ENCODE results near the gene TFDP2.
"Not testable (repeated sequence)": the region's sequence is repeated elsewhere in the genome, so short reads cannot be mapped to it uniquely, and the experiment has no call there.

TFDP2 gene

DNA sequence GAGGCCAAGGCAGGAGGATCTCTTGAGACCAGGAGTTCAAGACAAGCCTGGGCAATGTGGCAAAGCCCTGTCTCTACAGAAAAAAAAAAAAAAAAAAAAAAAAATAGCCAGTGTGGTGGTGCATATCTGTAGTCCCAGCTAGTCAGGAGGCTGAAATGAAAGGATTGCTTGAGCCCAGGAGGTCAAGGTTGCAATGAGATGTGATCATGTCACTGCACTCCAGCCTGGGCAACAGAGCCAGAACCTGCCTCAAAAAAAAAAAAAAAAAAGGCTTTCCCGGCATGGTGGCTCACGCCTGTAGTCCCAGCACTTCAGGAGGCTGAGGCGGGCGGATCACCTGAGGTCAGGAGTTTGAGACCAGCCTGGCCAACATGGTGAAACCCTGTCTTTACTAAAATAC is 73.7 kb downstream of the TFDP2 start:
- H2AK5ac ChIP-seq (ENCODE audit: low read depth, low read length); H2AFZ ChIP-seq (ENCODE audit: low read length); H2BK5ac ChIP-seq (ENCODE audit: low read length); H2BK120ac ChIP-seq (ENCODE audit: low read depth, low read length); H3K4me3 ChIP-seq (ENCODE audit: low read length in 2 of 2); H2BK15ac ChIP-seq (ENCODE audit: low read length); H3K9ac ChIP-seq (ENCODE audit: low read depth, low read length, poor library complexity); H3K4me1 ChIP-seq (ENCODE audit: control insufficient read depth in 2 of 2, insufficient read depth in 1 of 2, low read depth in 1 of 2, low read length in 2 of 2); H4K8ac ChIP-seq (ENCODE audit: low read depth, low read length); H3K27ac ChIP-seq (replicated peaks; ENCODE audit: low read length); H3K18ac ChIP-seq (ENCODE audit: low read length); H3K23ac ChIP-seq (ENCODE audit: low read depth, low read length, poor library complexity); H4K91ac ChIP-seq (ENCODE audit: low read depth, low read length, poor library complexity); H3K79me1 ChIP-seq (ENCODE audit: low read depth, low read length); H3K36me3 ChIP-seq (replicated peaks in 1 of 2; ENCODE audit: control insufficient read depth in 2 of 2, insufficient read depth in 2 of 2, low read length in 2 of 2); H3K4me2 ChIP-seq (ENCODE audit: insufficient read depth, low read length, poor library complexity, severe bottlenecking); H3K27me3 ChIP-seq (ENCODE audit: control insufficient read depth in 3 of 3, insufficient read depth in 3 of 3, low read depth in 1 of 3, low read length in 3 of 3); H3K14ac ChIP-seq (ENCODE audit: low read length); H3K9me3 ChIP-seq (replicated peaks in 1 of 2; ENCODE audit: control insufficient read depth in 2 of 2, insufficient read depth in 1 of 2, low read depth in 1 of 2, low read length in 2 of 2); DNase-seq (ENCODE audit: low spot score); H3K4ac ChIP-seq (ENCODE audit: low read length); H2BK12ac ChIP-seq (ENCODE audit: low read length): not testable (repeated sequence)
- no CpG with 5 or more reads among the region's 4 CpGs for WGBS, 2 donors (ENCODE audit: extremely low coverage in 2 of 2, insufficient read length in 2 of 2, insufficient replicate concordance in 1 of 2)

DNA sequence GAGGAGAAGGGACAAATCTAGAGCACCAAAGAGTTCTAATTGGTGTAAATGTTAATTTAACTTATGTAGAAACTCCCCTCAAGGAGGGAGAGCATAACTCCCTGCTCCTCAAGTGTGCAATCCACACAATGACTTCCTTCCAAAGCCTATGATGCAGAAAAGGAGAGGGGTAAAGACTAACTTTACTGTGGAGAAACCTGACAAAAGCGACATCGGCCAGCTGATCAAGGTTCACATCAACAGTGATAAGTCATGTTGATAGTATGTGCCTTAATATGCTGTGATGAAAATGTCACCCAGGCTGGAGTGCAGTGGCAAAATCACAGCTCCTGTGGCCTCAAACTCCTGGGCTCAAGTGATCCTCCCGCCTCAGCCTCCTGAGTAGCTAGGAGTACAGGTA is 76.5 kb downstream of the TFDP2 start:
- Histone ChIP-seq H3K4ac (ENCODE audit: low read length) (no peak overlapping the region), H3K4me1 (ENCODE audit: control insufficient read depth in 2 of 2, insufficient read depth in 1 of 2, low read depth in 1 of 2, low read length in 2 of 2) (no peaks in the 10 kb centered on the region), H3K27me3 (ENCODE audit: control insufficient read depth in 3 of 3, insufficient read depth in 3 of 3, low read depth in 1 of 3, low read length in 3 of 3) (no peaks in the 10 kb centered on the region), H3K23ac (ENCODE audit: low read depth, low read length, poor library complexity) (no peak overlapping the region), H3K9me3 (replicated peaks in 1 of 2; ENCODE audit: control insufficient read depth in 2 of 2, insufficient read depth in 1 of 2, low read depth in 1 of 2, low read length in 2 of 2) (no peaks in the 10 kb centered on the region), H2BK120ac (ENCODE audit: low read depth, low read length) (no peak overlapping the region), H4K91ac (ENCODE audit: low read depth, low read length, poor library complexity) (no peak overlapping the region), H3K18ac (ENCODE audit: low read length) (no peak overlapping the region), H3K4me3 (ENCODE audit: low read length in 2 of 2) (no peak overlapping the region), H3K27ac (replicated peaks; ENCODE audit: low read length) (no peak overlapping the region), H3K14ac (ENCODE audit: low read length) (no peak overlapping the region), H4K8ac (ENCODE audit: low read depth, low read length) (no peak overlapping the region), H3K9ac (ENCODE audit: low read depth, low read length, poor library complexity) (no peak overlapping the region), H3K79me1 (ENCODE audit: low read depth, low read length) (no peaks in the 10 kb centered on the region), H2AK5ac (ENCODE audit: low read depth, low read length) (no peak overlapping the region), H3K4me2 (ENCODE audit: insufficient read depth, low read length, poor library complexity, severe bottlenecking) (no peak overlapping the region), H2BK5ac (ENCODE audit: low read length) (no peak overlapping the region), H2AFZ (ENCODE audit: low read length) (no peak overlapping the region), H3K36me3 (replicated peaks in 1 of 2; ENCODE audit: control insufficient read depth in 2 of 2, insufficient read depth in 2 of 2, low read length in 2 of 2) (no peaks in the 10 kb centered on the region), H2BK12ac (ENCODE audit: low read length) (no peak overlapping the region), H2BK15ac (ENCODE audit: low read length) (no peak overlapping the region)
- no peak for DNase-seq (ENCODE audit: low spot score)
- WGBS, 2 donors (ENCODE audit: extremely low coverage in 2 of 2, insufficient read length in 2 of 2, insufficient replicate concordance in 1 of 2), result no CpG with 5 or more reads among the region's 3 CpGs

DNA sequence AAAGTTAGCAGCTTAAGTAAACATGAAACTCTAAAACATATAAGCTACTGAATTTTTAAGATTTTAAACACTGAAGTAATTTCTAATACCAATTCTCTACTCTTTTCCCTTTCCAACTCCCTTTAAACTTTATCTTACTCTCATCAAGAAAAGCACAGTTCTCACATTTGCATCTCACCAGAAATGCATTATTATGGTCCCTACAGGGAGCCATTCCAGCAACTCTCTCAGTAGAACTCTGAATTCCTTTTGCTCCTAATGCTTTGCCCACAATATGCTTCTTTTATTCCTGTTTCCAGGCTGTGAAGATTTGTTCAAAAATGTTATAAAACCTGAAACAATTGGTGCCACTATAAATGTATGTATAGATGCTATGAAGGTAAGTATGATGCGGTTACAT is 83.4 kb downstream of the TFDP2 start:
- Histone ChIP-seq H3K4me2 (ENCODE audit: insufficient read depth, low read length, poor library complexity, severe bottlenecking) (no peak overlapping the region), H2BK15ac (ENCODE audit: low read length) (no peak overlapping the region), H3K23ac (ENCODE audit: low read depth, low read length, poor library complexity) (no peak overlapping the region), H2BK120ac (ENCODE audit: low read depth, low read length) (no peak overlapping the region), H2BK5ac (ENCODE audit: low read length) (no peak overlapping the region), H4K91ac (ENCODE audit: low read depth, low read length, poor library complexity) (no peak overlapping the region), H3K79me1 (ENCODE audit: low read depth, low read length) (no peaks in the 10 kb centered on the region), H3K4me1 (ENCODE audit: control insufficient read depth in 2 of 2, insufficient read depth in 1 of 2, low read depth in 1 of 2, low read length in 2 of 2) (peaks cover 2 to 16% of the 10 kb centered on the region in 2 donors), H3K27me3 (ENCODE audit: control insufficient read depth in 3 of 3, insufficient read depth in 3 of 3, low read depth in 1 of 3, low read length in 3 of 3) (no peaks in the 10 kb centered on the region), H2AFZ (ENCODE audit: low read length) (no peak overlapping the region), H4K8ac (ENCODE audit: low read depth, low read length) (no peak overlapping the region), H3K4ac (ENCODE audit: low read length) (no peak overlapping the region), H3K9ac (ENCODE audit: low read depth, low read length, poor library complexity) (no peak overlapping the region), H3K18ac (ENCODE audit: low read length) (no peak overlapping the region), H3K4me3 (ENCODE audit: low read length in 2 of 2) (no peak overlapping the region), H2AK5ac (ENCODE audit: low read depth, low read length) (no peak overlapping the region), H3K36me3 (replicated peaks in 1 of 2; ENCODE audit: control insufficient read depth in 2 of 2, insufficient read depth in 2 of 2, low read length in 2 of 2) (no peaks in the 10 kb centered on the region), H3K27ac (replicated peaks; ENCODE audit: low read length) (no peak overlapping the region), H3K14ac (ENCODE audit: low read length) (no peak overlapping the region), H2BK12ac (ENCODE audit: low read length) (no peak overlapping the region), H3K9me3 (replicated peaks in 1 of 2; ENCODE audit: control insufficient read depth in 2 of 2, insufficient read depth in 1 of 2, low read depth in 1 of 2, low read length in 2 of 2) (no peaks in the 10 kb centered on the region)
- WGBS, 2 donors (ENCODE audit: extremely low coverage in 2 of 2, insufficient read length in 2 of 2, insufficient replicate concordance in 1 of 2), result no CpG with 5 or more reads among the region's 1 CpG
- no peak for DNase-seq (ENCODE audit: low spot score)

DNA sequence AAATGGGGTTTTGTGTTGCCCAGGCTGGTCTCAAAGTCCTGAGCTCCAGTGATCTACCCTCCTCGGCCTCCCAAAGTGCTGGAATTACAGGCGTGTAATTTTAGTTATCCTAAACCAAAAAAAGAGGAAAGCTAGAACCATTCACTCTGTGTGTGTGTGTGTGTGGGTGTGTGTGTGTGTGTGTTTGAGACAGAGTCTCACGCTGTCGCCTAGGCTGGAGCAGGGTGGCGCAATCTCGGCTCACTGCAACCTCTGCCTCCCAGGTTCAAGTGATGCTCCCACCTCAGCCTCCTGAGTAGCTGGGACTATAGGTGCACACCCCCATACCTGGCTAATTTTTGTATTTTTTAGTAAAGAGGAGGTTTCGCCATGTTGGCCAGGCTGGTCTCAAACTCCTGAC is 84.0 kb downstream of the TFDP2 start:
- WGBS, 2 donors (ENCODE audit: extremely low coverage in 2 of 2, insufficient read length in 2 of 2, insufficient replicate concordance in 1 of 2), result no CpG with 5 or more reads among the region's 7 CpGs
- H2BK5ac ChIP-seq (ENCODE audit: low read length), result no peak overlapping the region
- no peaks in the 10 kb centered on the region for H3K27me3 ChIP-seq (ENCODE audit: control insufficient read depth in 3 of 3, insufficient read depth in 3 of 3, low read depth in 1 of 3, low read length in 3 of 3)
- H3K4me1 ChIP-seq (ENCODE audit: control insufficient read depth in 2 of 2, insufficient read depth in 1 of 2, low read depth in 1 of 2, low read length in 2 of 2), result peaks cover 2 to 16% of the 10 kb centered on the region in 2 donors
- H2AFZ ChIP-seq (ENCODE audit: low read length), result peak overlapping the region; percentile 15
- no peaks in the 10 kb centered on the region for H3K79me1 ChIP-seq (ENCODE audit: low read depth, low read length)
- no peak overlapping the region for H3K27ac ChIP-seq (replicated peaks; ENCODE audit: low read length)
- H3K36me3 ChIP-seq (replicated peaks in 1 of 2; ENCODE audit: control insufficient read depth in 2 of 2, insufficient read depth in 2 of 2, low read length in 2 of 2), result no peaks in the 10 kb centered on the region
- H2BK12ac ChIP-seq (ENCODE audit: low read length), result no peak overlapping the region
- H3K14ac ChIP-seq (ENCODE audit: low read length), result no peak overlapping the region
- no peak overlapping the region for H3K23ac ChIP-seq (ENCODE audit: low read depth, low read length, poor library complexity)
- H3K4me3 ChIP-seq (ENCODE audit: low read length in 2 of 2), result no peak overlapping the region
- no peaks in the 10 kb centered on the region for H3K9me3 ChIP-seq (replicated peaks in 1 of 2; ENCODE audit: control insufficient read depth in 2 of 2, insufficient read depth in 1 of 2, low read depth in 1 of 2, low read length in 2 of 2)
- H4K8ac ChIP-seq (ENCODE audit: low read depth, low read length), result no peak overlapping the region
- no peak overlapping the region for H4K91ac ChIP-seq (ENCODE audit: low read depth, low read length, poor library complexity)
- H3K4me2 ChIP-seq (ENCODE audit: insufficient read depth, low read length, poor library complexity, severe bottlenecking), result no peak overlapping the region
- H3K9ac ChIP-seq (ENCODE audit: low read depth, low read length, poor library complexity), result no peak overlapping the region
- no peak overlapping the region for H3K4ac ChIP-seq (ENCODE audit: low read length)
- H3K18ac ChIP-seq (ENCODE audit: low read length), result no peak overlapping the region
- H2BK120ac ChIP-seq (ENCODE audit: low read depth, low read length), result no peak overlapping the region
- H2BK15ac ChIP-seq (ENCODE audit: low read length), result no peak overlapping the region
- no peak for DNase-seq (ENCODE audit: low spot score)
- H2AK5ac ChIP-seq (ENCODE audit: low read depth, low read length), result no peak overlapping the region
